Subcutaneous abdominal adipose tissue (tissue), 5 donors: Measurements from ENCODE around the gene CELSR1.

ENCODE experiments used
- H3K27ac ChIP-seq: one replicate; pipeline ENCODE4 v1.7.0; 2013; ENCODE audit warnings: low read depth, mild to moderate bottlenecking, inconsistent platforms, low read length, moderate library complexity
- H3K27me3 ChIP-seq, 5 donors: one replicate each; pipeline ENCODE4 v1.7.0; 2013; ENCODE audit warnings: low read length in 5 of 5, inconsistent platforms in 1 of 5; ENCODE audit not compliant: control insufficient read depth in 5 of 5, insufficient read depth in 4 of 5
- H3K36me3 ChIP-seq, 5 donors: one replicate each; pipeline ENCODE4 v1.7.0; 2013; ENCODE audit warnings: low read length in 5 of 5; ENCODE audit not compliant: control insufficient read depth in 5 of 5, insufficient read depth in 5 of 5
- H3K4me1 ChIP-seq, 5 donors: one replicate each; pipeline ENCODE4 v1.7.0; 2013; ENCODE audit warnings: low read length in 5 of 5, mild to moderate bottlenecking in 3 of 5, moderate library complexity in 1 of 5; ENCODE audit not compliant: control insufficient read depth in 5 of 5, insufficient read depth in 5 of 5
- H3K4me3 ChIP-seq, 5 donors: one replicate each; pipeline ENCODE4 v1.7.0; 2013; ENCODE audit warnings: low read length in 5 of 5, low read depth in 1 of 5
- H3K9ac ChIP-seq, 5 donors: one replicate each; pipeline ENCODE4 v1.7.0; 2013; ENCODE audit warnings: low read length in 5 of 5, mild to moderate bottlenecking in 4 of 5, moderate library complexity in 3 of 5
- H3K9me3 ChIP-seq, 5 donors: one replicate each; pipeline ENCODE4 v1.7.0; 2013; ENCODE audit warnings: low read length in 5 of 5; ENCODE audit not compliant: control insufficient read depth in 5 of 5
- donor health status: healthy.
- donor health status: healthy.
- donor health status: healthy.
- donor health status: healthy.
- donor health status: healthy.

Gene CELSR1

GRCh38 chr22:46335201-46336118 is 202.0 kb downstream of the CELSR1 start, which contains the start of gene TRMU:
TRMU (plus strand) TSS chr22:46335714; CDS start chr22:46335765, 51 bp downstream.
- H3K27me3 ChIP-seq, result no peaks in the 10 kb centered on the region
- peak within 1 kb of the TSS; percentile 89 for H3K27ac ChIP-seq
- H3K9me3 ChIP-seq, result no peaks in the 10 kb centered on the region
- H3K4me3 ChIP-seq, result peak within 1 kb of the TSS; percentile 87 to 100 (median 97)
- peak within 1 kb of the TSS; percentile 68 to 98 (median 88) for H3K9ac ChIP-seq
- peaks cover 3 to 29% (median 27%) of the 10 kb centered on the region in 5 donors for H3K36me3 ChIP-seq
- peaks cover 7 to 20% (median 17%) of the 10 kb centered on the region in 5 donors for H3K4me1 ChIP-seq

DNA sequence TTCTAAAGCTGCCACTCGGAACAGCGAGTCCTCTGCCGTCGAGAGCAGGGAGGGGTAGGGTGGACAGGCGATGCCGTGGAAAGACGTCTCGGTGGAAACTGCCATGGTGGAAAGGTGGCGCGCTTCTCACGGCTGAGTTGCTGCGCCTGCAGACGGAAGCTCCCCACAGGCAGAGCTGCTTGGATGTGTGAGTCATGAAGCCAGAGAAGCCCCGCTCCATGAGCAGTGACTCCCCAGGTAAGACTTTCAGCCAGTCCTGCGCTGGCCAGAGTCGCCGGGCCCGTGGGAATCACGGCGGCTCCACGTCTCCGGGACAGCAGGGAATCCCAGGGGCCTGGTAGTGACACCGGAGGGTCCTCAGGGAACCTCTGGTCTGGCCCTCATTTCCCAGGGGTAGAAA is 205.9 kb downstream of the CELSR1 start:
- peak overlapping the region in 1 of 5 donors; percentile 8 for H3K9ac ChIP-seq
- H3K9me3 ChIP-seq, result no peaks in the 10 kb centered on the region
- H3K36me3 ChIP-seq, result no peaks in the 10 kb centered on the region
- no peak overlapping the region for H3K4me3 ChIP-seq
- no peak overlapping the region for H3K27ac ChIP-seq
- peaks cover 2 to 26% (median 23%) of the 10 kb centered on the region in 5 donors for H3K4me1 ChIP-seq
- H3K27me3 ChIP-seq, result no peaks in the 10 kb centered on the region

- Histone ChIP-seq H3K27me3 (no peaks in the 10 kb centered on the region), H3K9me3 (no peaks in the 10 kb centered on the region), H3K36me3 (no peaks in the 10 kb centered on the region), H3K27ac (no peak overlapping the region), H3K4me1 (peaks cover 0 to 21% (median 14%) of the 10 kb centered on the region in 5 donors), H3K4me3 (no peak overlapping the region), H3K9ac (no peak overlapping the region)
Observed at GRCh38 chr22:46330426-46330825, 207.0 kb downstream of the CELSR1 start.

- H3K4me1 ChIP-seq, result peaks cover 0 to 17% (median 14%) of the 10 kb centered on the region in 5 donors
- no peak overlapping the region for H3K27ac ChIP-seq
- no peak overlapping the region for H3K4me3 ChIP-seq
- no peaks in the 10 kb centered on the region for H3K9me3 ChIP-seq
- no peak overlapping the region for H3K9ac ChIP-seq
- H3K36me3 ChIP-seq, result no peaks in the 10 kb centered on the region
- no peaks in the 10 kb centered on the region for H3K27me3 ChIP-seq
Observed at GRCh38 chr22:46329616-46330015, 207.8 kb downstream of the CELSR1 start.

DNA sequence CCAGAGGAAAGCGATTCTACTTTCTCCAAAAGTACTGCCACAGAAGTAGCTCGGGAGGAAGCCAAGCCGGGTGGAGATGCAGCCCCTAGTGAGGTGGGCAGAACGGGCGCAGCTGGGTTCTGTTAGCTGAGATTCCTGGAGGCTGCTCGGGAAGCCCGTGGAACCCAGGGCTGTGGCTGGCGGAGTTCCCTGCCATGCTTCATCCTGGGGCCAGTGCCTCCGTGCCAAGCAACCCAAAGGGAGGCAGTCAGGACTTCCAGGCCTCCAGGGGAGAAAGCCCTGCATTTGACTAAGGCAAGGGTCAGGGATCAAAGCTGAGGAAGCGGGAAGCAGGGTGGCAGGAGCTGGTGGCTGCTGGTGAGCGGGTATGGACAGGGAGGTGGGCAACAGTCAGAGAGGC is 208.6 kb downstream of the CELSR1 start:
- H3K27ac ChIP-seq, result no peak overlapping the region
- H3K36me3 ChIP-seq, result no peaks in the 10 kb centered on the region
- H3K4me3 ChIP-seq, result peak overlapping the region in 1 of 5 donors; percentile 3
- no peaks in the 10 kb centered on the region for H3K27me3 ChIP-seq
- H3K9ac ChIP-seq, result peak overlapping the region in 3 of 5 donors; percentile 4 to 49 (median 10)
- H3K9me3 ChIP-seq, result no peaks in the 10 kb centered on the region
- H3K4me1 ChIP-seq, result peaks cover 0 to 17% (median 14%) of the 10 kb centered on the region in 5 donors

DNA sequence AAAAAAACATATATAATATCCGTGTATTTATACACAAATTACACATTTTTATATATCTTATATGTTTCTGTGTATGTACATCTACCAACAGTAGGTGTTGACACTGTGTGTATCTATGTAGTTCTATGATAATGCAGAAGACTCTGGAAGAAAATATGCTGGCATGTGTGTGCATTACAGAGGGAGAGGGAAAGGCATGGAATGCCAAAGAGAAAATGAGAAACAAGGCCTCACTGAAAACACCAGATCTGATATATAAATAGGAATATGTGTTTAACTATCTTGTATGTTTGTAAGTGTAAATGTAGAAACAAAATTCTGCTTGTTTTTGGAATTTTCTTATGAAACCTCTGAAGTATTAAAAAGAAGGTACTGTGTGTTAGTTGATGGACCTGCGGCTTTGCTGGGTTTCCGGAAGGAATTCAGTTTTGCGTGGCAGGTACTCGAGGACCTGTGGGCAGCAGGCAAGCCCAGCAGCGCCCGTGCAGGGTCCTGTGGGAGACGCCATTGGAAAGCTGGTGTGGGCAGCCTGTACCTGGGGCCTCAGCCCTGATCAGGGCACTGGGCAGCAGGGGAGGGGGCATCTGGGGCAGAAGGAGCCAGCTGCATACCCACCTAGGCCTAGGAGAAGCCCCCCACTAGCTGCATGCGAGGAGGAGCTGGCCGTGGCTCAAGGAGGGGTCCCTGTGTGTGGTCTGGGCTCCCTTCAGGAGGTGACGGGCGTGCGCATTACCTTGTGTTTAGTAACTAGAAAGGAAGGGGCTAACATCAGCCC is 209.5 kb downstream of the CELSR1 start:
- no peak overlapping the region for H3K27ac ChIP-seq
- no peaks in the 10 kb centered on the region for H3K36me3 ChIP-seq
- H3K9ac ChIP-seq, result peak overlapping the region in 2 of 5 donors; percentile 4 to 6
- no peak overlapping the region for H3K4me3 ChIP-seq
- H3K27me3 ChIP-seq, result no peaks in the 10 kb centered on the region
- H3K9me3 ChIP-seq, result no peaks in the 10 kb centered on the region
- H3K4me1 ChIP-seq, result peaks cover 0 to 17% (median 14%) of the 10 kb centered on the region in 5 donors

DNA sequence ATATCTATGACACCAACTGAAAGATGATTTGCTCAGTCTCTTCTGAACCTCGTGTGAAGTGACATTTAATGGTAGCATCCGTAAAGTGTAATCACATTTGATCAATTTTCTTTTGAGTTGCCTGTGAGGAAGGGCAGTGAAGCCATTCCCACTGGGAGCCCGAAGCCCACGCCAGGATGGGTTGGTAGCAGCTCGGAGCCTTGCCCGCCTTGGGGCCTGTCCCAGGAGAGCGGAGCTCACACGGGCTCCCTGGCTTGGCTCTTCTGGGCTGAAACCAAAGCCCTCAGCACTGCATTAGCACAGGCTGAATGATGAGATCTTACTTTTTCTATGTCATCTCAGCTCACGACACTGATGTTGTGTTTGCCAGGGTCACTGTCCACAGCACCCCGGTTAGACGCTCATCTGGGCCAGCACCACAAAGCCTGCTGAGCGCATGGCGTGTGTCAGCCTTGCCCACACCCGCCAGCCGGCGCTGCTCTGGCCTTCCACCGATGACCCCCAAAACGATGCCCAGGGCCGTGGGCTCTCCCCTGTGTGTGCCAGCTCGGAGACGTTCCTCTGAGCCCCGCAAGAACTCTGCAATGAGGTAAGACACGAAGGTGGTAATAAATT is 211.2 kb downstream of the CELSR1 start:
- peaks cover 0 to 17% (median 14%) of the 10 kb centered on the region in 5 donors for H3K4me1 ChIP-seq
- no peak overlapping the region for H3K9ac ChIP-seq
- H3K4me3 ChIP-seq, result no peak overlapping the region
- H3K36me3 ChIP-seq, result no peaks in the 10 kb centered on the region
- H3K9me3 ChIP-seq, result no peaks in the 10 kb centered on the region
- H3K27ac ChIP-seq, result no peak overlapping the region
- no peaks in the 10 kb centered on the region for H3K27me3 ChIP-seq

GRCh38 chr22:46323162-46323561 is 214.3 kb downstream of the CELSR1 start:
- Histone ChIP-seq H3K27ac (no peak overlapping the region), H3K4me1 (peaks cover 0 to 3% (median 2%) of the 10 kb centered on the region in 5 donors), H3K9me3 (no peaks in the 10 kb centered on the region), H3K27me3 (no peaks in the 10 kb centered on the region), H3K4me3 (no peak overlapping the region), H3K36me3 (no peaks in the 10 kb centered on the region), H3K9ac (no peak overlapping the region)

DNA sequence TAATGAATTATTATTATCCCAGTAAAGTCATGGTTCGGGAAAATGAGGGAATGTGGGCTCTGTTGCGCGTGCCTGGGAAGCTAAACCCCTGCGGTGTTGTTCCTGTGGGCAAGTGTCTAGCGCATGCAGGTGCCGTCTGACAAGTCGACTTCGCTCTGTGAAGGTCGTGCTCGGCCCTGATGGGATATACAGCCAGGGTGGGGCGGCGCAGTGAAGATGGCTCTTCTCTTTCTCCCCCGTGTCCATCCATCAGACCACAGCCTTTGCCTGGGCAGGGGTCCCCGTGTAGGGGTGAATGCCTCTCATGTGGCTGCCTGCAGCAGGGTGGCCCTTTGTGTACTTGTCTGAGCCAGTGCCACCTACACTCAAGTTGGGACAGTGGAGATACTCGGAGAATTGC is 214.7 kb downstream of the CELSR1 start:
- no peaks in the 10 kb centered on the region for H3K36me3 ChIP-seq
- H3K4me1 ChIP-seq, result no peaks in the 10 kb centered on the region
- H3K9ac ChIP-seq, result no peak overlapping the region
- no peaks in the 10 kb centered on the region for H3K9me3 ChIP-seq
- no peak overlapping the region for H3K4me3 ChIP-seq
- no peaks in the 10 kb centered on the region for H3K27me3 ChIP-seq
- no peak overlapping the region for H3K27ac ChIP-seq
